Stimulated activated CD8-positive, alpha-beta memory T cell treated with anti-CD3 and anti-CD28 coated beads, Interleukin-4, amount 100 ng/mL, for 1 hour (primary cell): Measurements from ENCODE around the gene CARD11.

ENCODE experiments used
- DNase-seq, 2 donors: peaks; one replicate each; pipeline ENCODE4 v3.0.0-alpha.2; 2020; ENCODE audit warnings: low read depth in 2 of 2, low spot score in 1 of 2

Gene CARD11

DNA sequence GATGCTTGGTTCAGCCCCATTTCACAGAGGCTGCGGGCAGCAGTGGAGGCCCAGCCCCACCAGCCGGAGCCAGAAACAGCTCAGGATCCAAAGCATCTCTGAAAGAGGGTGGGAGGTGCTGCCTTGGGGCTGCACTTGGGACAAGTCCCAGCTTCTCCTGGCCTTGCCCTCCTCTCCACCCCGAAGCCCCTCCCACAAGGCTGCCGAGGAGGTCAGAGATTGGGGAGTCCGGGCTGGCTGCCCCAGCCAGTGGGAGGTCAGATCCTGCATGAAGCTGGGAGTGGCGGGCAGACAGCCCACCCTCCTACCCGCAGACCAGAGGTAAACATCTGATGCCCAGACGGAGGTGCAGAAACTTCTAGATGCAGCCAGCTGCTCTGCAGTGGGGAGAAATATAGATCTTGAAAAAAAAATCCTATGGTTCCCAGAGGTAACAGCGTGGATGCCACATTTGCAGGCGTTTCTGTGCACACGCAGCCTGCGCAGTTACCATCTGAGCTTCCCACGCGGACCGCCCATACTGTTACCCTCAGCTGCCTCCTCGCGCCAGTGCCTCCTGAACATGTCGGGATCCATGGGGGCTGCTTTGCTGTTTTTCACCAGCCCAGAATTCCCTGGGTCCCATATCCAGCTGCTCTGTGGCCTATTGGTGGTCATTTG lies 162.7 kb downstream of the CARD11 start:
- DNase-seq = no peak

DNA sequence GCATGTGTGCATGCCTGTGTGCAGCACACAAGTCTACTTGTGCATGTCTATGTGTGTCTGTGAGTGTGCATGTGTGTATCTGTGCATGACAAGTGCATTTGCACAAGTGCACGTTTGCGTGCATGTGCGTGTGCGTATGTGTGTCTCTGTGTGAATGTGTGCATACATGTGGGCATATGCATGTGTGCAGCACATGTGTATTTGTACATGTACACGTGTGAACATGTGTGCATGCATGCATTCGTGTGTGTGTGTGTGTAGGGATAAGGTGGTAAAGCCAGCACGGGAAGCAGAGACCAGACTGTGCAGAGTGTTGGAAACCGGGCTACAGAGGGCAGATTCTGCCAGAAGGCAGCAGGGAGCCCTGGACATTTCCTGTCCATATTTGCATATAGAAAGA lies 163.6 kb downstream of the CARD11 start:
- no peak for DNase-seq

DNA sequence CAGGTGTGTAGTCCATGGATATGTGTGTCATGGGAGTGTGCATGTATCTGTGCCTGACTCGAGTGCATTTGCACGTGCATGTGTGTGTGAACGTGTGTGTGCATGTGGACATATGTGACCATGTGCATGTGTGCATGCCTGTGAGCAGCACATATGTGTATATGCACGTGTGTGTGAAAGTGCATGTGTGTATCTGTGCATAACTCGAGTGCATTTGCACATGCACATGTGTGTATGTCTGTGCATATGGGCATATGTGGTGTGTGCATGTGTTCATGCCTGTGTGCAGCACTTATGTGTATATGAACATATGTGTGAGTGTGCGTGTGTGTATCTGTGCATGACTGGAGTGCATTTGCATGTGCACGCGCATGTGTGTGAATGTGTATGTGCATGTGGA lies 164.3 kb downstream of the CARD11 start:
- DNase-seq = no peak

DNA sequence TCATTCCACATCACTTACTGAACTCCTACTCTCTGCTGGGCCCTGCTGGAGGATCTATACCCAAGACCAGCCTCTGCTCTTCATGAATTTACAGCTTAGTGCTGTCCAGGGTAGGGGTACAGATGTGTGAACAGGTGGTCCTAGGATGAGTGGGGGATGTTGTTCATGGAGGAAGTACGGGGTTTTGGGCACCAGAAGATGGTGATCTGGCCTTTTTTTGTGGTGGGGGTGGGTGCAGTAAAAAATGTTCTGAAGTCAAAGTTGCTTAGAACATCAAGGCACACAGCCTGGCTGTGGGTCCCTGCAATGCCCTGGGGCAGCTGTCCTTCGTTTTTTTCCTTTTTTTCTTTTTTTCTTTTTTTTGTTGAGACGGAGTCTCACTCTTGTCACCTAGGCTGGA lies 165.4 kb downstream of the CARD11 start:
- DNase-seq = no peak

DNA sequence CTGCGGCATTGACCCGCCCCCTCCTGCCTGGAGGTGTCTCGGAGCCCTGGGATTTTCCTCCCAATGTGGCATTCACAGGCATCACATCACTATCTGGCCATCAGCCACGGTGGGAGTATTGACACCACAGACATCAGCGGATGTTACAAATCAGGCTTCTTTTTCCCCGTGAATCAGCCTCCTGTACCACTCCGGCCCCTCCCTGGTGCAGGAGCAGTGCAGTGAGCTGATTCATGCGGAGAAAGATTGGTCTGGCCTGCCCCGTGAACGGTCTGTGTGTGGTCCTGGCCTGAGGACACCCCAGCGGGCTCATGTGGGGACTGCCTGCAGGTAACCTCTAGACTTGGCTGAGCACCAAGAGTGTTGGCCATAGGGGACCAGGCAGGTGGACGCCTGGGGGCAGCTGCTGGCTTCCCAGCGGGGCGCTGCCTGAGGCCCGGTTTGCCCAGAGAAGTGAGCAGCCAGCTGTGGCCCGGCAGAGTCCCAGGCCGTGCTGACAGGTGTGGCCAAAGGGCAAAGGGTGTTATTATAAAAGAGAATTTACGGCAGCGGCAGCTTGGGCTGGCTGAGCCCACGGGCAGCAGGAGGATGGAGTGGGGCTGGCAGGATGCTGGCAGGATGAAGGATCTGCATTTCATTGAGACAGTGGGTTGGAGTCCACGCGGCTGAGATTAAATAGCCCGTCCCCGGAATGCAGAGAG lies 167.5 kb downstream of the CARD11 start:
- no peak for DNase-seq

DNA sequence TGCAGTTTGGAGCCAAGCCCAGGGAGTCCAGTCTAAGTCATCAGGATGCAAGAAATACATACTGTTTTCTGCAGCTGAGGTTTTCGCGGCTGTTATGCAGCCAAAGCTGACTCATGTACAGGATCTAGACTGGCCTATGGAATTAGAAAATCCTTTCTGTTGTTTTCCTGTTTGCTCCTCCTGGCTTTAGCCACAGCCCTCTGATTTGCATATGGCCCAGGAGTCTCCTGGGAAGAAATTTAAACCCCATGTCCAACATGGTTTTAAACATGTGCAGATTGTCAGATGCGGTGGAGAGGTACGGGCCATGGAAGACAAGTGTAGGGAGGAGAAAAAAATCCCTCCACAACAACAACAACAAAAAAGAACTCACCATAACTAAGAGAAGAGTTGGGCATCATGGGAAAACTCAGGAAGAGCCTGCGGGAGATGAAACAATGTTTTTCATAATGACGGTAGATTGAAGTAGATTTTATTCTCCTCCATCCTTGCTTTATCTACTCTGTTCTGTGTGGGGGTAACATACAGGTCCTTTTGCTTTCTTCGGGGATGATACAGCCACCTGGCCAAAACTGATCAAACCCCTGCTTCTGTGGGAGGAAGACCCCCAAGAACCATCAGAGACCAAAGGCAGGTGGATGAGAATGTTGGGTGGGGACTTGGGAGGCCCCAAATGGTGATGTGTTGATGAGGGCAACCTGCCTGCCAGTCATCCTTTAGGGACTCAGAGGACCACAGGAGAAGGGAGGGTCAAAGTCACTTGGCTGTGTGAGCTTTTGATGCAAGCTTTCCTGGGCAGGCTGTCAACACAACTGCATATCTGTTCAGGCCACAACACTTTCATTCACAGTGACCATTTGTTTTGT lies 169.7 kb downstream of the CARD11 start:
- no peak for DNase-seq

DNA sequence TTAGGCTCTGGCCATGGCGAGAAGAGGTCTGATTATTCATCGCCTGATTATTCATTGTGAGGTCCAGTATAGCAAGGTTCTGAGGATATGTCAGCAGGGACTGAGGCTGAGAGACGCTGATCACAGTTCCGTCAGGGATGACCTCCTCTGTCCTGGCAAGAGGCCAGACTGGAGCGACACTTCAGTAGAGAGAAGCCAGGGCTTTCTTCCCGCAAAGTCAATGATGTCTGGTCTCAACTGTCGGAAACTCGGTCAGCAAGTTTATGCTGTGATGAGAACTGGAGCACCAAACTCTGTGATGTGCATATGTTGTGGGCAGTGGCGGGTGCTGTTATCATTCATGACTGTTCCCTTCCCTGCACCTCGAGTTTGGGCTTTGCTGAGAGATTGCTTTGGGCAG lies 170.5 kb downstream of the CARD11 start:
- no peak for DNase-seq

DNA sequence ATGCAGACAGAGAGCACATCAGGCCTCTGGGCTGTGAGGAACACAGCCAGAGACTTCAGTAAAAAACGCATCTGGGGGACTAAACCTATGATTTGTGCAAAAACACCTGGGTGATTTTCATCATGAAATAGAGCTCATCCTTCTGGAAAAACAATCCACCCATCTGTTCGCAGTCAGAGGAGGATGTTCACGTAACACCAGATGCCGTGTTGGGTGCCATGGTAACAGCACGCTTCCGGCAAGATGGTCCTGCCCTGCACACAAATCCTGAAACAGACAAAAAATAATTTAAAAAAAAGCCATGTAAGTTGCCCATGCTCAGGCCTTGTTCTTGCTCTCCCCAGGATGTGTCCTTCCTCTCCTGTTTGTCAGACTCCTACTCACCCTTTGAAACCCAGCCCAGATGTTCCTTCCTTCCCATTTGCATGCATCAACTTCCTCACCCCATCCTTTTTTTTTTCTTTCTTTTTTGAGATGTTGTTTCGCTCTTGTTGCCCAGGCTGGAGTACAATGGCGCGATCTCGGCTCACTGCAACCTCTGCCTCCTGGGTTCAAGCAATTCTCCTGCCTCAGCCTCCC lies 171.3 kb downstream of the CARD11 start:
- DNase-seq = no peak

DNA sequence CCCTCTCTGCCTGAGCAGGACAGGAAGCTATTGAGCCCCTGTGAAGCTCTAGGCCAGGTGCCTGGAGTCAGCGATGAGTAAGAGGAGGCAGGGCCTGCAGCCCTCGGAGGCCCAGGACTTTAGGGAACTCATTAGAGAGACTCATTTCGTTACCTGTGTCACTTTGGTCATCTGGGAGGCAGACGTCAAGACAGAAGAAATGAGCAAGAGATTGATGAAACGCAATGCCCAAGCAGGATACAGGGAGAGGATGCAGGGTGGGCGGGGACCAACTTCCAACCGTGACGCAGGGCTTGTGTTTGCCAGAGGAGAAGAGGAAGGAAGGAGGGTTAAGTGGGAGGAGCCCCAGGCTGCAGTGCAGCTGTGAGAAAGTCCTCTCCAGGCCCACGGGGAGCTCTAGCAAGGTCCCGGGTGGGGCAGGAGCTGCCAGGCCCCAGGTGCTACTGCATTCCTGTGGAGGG lies 173.2 kb downstream of the CARD11 start:
- no peak for DNase-seq

DNA sequence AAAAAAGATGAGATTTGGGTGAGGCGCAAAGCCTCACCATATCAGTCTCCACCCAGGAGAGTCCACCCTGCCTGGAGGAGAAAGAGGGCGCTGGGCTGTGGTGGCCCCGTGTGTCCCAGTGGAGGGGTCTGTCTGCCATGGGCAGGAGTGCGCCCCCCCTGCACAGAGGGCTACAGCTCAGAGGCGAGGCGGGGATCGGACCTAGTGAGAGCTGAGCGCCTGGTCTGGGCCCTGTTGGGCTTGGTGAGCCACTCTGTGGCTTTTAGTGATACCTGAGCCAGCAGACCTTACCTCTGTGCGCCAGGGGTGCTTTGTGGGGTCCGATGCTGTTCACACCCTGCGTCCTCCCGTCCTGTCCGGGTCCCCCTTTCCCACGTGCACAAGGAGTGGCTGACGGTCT lies 173.7 kb downstream of the CARD11 start:
- no peak for DNase-seq

DNA sequence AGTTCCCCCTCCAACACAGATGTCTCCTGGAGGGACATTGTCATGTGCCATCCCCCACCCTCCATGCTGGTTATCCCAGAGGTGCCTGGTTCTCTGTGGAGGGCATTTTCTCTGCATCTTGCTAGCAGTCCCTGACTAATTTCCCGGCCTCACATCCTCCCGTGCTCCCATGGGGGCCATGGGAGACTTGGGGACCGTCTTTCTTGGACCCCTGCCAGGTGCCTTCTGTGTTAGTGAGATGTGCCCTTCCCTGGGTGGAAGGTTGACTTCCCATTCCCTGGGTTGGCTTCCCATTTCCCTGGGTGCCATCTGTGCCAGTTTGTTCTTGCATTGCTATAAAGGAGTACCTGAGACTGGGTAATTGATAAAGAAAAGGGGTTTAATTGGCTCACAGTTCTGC lies 177.1 kb downstream of the CARD11 start:
- DNase-seq = no peak

DNA sequence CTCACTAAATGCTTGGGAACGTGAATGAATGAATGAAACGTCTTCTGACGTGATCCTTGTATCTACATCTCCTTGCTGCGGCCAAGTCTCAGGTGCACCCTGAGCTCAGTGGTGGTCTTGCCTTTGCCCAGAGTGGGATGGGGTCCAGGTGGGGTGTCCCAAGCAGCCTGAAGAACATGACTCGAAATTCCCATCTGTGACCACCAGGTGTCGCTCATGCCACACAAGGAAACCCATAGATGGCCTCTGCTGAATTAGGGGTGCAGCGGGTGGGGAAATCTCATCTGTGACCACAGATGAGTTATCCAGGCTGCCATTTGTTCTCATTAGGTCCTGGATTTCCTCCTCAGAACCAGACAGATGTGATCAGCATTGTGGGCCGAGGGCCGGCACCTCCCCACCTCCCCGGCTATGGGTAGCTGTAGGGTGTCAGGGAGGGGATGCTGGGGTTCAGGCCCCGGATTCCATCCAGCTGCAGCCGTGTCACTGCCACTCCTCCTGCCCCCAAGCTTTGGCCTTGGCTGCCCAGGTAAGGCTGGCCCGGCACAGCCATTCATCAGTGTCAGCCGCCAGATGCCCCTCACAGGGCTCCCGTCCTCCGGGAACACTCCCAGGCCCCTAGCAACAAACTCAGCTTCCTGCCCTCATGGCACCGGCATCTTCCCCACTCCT lies 178.5 kb downstream of the CARD11 start:
- peak; percentile 55 to 58 for DNase-seq

DNA sequence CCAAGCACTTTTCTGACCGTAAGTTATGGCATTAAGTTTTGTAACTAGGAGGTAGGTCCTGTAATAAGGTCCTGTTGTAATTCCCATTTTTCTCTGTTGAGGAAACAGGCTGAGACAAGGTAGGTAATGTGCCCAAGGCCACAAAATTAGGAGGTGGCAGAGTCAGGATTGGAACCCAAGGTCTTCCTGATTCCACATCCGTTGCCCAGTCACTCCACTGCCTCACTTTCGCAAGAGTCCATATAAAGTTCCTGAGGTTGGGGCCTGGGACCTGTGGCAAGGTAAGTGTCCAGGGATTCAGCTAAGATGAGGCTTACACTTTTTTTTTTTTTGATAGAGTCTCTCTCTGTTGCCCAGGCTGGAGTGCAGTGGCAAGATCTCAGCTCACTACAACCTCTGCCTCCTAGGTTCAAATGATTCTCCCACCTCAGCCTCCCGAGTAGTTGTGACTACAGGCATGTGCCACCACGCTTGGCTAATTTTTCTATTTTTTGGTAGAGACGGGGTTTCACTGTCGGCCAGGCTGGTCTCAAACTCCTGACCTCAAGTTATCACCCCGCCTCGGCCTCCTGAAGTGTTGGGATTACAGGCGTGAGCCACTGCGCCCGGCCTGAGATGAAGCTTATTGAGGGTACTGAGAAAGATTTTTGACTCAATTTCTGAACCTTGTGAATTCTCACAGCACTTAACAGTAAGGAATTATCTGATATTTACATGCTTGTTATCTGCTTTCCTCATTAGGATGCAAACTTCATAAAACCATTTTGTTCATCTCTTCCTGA lies 179.3 kb downstream of the CARD11 start:
- no peak for DNase-seq

DNA sequence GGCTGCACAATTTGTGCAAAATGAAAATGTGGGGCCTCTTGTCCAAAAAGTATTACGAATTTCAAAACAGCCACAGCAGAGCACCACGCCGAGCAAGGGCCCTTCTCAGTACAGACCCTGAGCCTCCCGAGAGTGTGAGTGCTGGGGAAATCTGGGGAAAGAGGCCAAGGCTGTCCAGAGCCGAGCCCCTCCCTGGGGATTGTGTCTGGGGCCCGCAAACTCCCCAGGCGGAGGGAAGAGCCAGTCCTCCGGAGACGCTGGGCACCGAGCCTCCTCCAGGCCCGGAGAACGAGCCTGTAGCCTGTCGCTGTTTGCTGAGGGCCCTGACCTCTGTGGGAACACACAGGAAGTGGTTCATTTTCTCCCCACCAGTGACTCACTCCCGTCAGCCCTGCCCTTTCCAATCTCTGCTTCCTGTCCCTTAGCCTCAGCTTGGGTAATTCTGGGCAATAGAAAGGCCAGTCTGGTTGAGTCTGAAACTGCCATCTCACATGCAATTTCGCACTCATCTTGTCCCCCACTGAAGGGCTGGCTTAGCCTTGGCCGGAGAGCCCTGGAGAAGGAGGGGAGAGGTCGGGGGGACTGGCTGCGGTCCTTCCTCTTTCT lies 180.1 kb downstream of the CARD11 start:
- DNase-seq = peak in 1 of 2 donors; percentile 43

DNA sequence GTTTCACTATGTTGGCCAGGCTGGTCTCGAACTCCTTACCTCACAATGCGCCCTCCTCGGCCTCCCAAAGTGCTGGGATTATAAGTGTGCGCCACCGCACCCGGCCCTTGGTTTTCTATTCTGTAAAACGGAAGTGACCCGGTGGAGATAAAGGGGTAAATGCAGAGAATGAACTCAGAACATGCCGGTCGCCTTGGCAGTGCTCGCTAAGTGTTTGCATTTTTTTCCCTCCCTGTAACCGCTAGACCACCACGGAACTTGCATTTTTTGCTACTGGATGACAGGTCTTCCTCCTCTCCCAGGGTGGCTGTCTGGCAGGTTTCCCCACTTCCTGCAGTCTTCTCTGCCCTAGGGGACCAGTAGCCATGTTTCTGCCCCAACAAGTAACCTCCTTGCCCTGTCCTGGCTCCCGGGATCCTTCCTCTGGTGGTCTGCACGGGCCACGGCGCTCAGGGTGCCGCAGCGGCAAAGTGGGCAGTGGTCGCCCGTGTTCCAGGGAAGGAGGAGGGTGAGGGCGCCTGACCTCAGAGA lies 180.8 kb downstream of the CARD11 start:
- DNase-seq = no peak

DNA sequence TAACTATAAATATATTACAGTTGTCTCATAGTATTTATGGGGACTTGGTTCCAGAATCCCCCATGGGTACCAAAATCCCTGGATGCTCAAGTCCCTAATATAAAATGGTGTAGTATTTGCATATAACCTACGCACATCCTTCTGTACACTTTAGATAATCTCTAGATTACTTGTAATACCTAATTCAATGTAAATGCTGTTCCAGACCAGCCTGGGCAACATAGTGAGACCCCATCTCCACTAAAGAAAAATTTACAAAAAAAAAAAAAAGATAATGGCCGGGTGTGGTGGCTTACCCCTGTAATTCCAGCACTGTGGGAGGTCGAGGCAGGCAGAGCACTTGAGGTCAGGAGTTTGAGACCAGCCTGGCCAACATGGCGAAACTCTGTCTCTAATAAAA lies 182.2 kb downstream of the CARD11 start:
- DNase-seq = no peak

DNA sequence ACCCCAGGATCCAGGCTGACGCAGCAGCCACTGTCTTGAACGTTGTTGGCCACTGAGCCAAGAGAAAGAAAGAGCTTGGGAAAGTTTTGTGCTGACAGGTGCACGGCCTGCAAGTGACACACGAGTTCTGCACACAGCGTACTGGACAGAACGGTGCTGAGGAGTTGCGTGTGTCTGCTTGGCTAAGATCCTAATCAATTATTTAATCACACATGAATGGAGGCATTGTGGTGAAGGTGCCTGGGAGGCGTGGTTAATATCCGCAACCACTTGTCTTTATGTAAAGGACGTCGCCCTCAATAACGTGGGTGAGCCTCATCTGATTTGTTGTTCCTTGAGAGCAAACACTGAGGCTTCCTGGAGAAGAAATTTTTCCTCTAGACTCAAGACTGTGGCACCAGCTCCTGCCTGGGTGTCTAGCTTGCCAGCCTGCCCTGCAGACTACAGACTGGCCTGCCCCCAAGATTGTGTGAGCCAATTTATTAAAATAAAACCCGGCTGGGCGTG lies 183.0 kb downstream of the CARD11 start:
- no peak for DNase-seq

DNA sequence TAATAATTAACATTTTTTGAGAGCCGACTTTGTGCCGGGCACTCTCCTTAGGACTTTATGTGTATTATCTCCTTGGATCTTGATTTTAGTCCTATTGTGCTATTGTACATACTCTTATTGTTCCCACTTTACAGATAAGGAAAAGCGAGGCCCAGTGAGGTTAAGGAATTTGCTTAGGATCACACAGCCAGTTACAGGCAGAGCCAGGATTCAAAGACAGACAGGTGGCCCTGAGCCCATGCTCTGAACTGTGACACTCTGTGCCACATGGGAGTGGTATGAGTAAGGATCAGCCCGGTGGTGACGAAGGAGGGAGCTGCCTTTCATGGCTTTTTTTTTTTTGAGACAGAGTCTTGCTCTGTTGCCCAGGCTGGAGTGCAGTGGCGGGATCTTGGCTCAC lies 183.7 kb downstream of the CARD11 start:
- DNase-seq = no peak

DNA sequence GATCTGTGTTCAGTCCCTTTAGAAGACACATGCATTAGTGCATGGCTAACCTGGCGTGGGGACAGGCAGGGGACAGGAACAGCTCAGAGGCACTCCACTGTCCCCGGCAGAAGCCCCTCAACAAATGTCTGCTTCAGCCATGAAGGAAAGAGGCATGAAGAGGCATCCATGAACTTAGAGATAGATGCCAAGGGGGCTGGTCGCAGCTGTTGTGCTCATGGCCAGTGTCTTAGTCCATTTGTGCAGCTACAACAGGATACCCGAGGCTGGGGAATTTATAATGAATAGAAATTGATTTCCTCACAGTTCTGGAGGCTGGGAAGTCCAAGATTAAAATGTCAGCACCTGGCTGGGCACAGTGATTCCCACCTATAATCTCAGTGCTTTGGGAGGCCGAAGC lies 185.0 kb downstream of the CARD11 start:
- DNase-seq = no peak
